GM18870 (cell line): ENCODE results near the gene MGST2.
A peak's percentile ranks its signal among the peaks of the same experiment; 100 is the strongest.

Source experiments
- ATAC-seq: cut with Tn5 transposase; IDR thresholded peaks from one replicate; pipeline ENCODE4 v1.9.1; 2021; ENCODE audit warnings: moderate library complexity; ENCODE audit not compliant: unreplicated experiment

The MGST2 gene

DNA sequence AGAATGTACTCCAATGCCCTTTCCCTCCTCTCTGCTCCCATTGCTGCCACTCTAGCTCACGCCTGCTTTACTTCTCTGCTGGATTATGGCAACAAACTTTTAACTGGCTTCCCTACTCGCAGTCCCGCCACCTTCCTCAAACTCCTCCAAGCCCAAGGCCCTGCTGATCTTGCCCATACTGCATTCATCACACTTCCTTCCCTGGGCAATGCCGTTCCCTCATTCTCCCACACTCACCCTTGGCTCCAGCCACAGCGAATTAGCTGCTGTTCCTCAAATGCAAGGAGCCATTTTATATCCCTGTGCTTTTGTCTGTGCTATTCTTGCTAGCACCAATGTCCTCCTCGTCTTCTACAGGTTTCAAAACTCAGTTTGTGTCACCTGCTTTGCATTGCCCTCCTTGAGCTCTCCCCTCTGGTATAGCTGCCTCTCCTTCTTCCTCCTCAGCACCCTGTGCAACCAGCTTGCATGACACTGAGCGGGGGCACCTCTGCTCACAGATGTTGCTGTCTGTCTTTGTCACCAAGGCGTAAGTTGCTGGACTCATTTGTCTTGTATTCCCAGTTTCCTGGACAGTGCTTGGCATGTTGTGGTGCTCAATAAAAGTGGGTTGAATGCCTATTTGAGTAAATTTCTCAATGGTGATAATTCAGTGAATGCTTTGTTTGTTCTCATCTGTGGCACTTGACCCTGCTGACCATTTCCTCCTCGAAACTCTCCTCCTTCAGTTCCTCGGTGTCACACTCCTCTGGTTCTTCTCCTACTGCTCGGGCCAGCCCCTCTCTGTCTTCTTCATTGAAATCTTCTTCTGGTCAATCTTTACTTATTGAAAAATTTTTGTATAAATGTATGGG lies 22.4 kb upstream of the MGST2 start:
- ATAC-seq: no peak

DNA sequence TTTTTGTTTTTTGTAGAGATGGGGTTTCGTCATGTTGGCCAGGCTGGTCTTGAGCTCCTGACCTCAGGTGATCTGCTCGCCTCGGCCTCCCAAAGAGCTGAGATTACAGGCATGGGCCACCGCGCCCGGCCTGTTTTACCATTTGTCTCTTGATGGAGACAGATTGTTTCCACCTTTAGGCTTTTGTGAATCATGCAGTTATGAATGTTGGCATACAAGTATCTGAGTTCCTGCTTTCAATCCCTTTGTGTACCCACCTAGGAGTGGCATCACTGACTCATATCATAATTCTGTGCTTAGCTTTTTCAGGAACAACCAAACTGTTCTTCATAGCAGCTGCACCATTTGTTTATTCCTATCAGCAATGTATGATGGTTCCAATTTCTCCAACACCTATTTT lies 20.2 kb upstream of the MGST2 start:
- no peak for ATAC-seq

DNA sequence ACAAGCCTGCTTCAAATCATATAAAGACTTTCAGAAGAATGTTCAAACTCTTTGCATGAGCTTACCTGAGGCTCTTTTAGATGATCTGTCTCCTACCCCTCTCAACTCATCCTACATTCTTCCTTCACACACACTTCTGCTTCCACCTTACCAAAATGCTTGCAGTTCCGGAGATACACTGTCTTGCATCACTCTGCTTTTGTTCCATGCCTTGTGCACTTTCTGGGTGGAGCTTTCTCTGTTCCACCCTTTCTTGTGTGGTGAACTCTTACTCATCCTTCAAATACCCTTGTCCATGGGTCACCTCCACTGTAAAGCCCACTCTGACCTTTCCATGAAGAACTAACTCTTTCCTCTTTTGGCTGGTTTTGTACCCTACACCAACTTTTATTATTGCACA lies 18.4 kb upstream of the MGST2 start:
- ATAC-seq: no peak

DNA sequence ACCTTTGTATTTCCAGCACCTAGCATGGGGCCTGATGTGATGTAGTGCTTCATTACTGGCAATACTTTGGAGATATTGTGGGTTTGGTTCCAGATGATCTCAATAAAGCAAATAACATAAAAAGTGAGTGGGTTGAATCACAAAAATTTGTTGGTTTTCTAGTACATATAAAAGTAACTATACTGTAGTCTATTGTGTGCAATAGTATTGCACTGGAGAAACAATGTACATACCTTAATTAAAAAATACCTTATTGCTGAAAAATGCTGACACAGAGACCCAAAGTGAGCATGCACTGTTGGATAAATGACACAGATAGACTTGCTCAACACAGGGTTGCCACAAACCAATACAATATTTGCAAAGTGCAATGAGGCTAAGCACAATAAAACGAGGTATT lies 17.7 kb upstream of the MGST2 start:
- no peak for ATAC-seq

DNA sequence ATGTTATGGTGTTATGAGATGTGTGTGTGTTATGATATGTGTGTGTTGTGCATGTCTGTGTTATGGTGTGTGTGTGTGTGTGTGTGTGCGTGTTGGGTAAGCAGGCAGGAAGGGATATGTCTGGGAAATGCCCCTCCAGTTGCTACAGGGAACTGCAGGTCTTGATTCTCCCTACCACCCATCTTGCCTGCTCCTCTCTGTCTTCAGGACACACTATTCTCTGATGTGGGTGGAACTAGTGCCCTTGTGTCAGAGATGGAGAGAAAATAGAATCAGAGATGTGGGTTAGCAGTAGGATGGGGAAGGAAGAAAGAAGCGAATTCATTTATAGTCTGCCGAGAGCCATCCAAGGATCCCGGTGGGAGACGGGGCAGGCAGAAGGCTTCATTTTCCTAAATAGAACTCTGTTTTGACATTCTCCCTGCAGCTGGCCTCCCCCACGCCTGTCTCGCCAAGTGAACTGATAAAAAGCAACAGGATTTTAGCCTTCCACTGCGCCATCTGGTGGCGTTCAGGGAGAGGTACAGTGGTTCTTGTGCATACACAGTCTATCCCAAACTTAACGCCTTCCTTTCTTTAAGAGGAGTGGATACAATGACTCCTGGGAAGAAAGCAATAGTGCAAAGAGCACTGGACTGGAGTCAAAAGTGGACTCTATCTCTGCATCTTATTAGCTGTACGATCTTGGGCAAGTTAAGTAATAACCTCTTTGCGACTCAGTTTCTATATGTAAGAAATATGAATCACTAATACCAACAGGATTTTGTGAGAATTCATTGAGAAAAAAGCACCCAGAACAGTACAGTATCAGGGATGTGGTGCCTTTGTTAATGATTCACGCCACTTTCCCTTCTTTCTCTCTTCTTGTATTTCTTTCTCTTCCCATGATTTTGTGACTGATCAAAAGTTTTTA lies 14.1 kb upstream of the MGST2 start:
- peak; percentile 75 for ATAC-seq

DNA sequence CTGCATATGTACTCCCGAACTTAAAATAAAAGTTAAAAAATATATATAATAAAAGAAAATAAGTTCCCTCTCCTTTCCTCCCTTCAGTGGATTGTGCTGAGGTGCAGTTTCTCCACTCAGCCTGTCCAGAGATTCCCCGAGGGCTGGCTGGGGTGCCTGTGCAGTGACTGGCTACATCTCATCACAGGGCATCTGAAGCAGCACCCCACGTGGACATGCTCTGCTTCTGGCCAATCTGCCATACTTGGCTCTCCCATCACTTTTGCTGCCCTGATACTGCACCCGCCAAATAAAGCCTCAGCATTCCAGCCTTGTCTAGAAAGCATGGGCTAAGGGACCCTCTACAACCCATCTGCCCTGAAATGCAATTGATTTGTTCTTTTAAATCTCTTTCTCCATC lies 11.1 kb upstream of the MGST2 start:
- no peak for ATAC-seq

DNA sequence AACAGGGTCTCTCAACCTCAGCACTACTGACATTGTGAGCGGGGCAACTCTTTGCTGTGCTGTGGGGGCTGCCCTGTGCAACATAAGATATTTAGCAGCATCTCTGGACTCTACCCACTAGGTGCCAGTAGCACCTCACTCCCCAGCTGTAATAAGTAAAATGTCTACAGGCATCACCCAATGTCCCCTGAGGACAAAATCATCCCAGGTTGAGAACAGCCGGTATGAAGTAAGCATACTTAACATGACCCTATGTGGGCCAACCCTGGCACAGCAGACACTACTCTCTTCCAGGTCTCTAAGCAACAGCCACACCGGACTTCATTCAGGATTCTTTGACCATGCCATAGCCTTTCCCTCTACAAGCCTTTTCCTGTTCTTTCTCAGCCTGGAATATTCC lies 10.5 kb upstream of the MGST2 start:
- ATAC-seq: peak; percentile 60

DNA sequence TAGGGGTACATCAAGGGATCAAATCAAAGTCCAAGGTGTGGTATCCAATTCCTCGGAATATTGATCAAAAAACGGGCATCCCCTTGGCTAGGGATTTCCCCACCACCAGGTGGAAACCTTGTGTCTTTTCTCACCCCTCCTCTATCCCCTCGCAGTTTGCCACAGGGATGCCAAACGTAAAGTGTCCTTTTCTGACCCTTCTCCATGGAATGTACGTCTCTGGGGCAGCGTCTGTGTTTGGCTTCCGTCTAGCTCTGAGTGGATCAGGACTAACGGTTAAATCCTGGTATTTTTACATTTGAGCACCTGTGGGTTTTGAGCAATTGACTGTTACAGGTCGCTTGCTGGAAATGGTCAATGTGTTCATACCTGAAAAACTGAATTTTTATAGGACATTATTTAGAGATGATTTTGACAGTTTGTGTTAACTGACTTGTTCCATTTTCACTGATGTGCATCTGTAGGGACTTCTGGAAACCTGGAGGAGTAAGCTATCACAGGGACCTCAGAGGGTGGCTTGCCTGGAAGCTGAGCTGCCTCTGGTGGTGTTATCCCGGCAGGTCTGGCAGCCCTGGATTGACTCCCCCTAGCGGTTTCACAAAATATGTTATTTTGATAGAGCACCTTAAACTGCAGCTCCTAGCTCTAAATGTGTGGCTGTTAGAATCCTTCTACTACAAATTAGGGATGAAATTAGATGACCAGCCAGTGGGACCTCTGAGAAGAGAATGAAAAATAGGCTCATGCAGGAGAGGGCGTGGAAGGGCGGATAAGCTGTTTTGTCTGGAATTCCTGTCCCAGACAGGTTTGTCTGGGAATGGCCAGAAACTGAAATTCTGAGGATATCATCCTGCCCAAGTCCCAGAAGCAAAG lies 8.8 kb upstream of the MGST2 start:
- ATAC-seq: peak; percentile 70

DNA sequence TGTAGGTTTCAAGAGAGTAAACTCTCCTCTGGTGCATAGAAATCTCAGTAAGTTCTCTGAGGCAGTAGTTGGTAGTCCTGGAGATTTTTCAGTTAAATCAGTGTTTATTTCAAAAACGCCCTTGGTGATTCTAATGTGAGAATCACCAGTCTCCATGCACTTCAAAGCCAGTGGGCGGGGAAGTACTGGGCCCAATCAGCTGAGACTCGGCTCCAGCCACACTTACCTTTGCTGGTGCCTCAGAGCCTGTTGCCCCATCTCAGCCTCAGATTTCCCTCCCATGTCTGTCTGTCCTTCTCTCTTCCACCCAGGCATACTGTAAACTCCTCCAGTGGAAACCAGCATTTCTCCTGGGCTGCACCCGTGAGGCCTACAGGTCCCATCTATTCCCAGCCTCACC lies 7.4 kb upstream of the MGST2 start:
- ATAC-seq: no peak

DNA sequence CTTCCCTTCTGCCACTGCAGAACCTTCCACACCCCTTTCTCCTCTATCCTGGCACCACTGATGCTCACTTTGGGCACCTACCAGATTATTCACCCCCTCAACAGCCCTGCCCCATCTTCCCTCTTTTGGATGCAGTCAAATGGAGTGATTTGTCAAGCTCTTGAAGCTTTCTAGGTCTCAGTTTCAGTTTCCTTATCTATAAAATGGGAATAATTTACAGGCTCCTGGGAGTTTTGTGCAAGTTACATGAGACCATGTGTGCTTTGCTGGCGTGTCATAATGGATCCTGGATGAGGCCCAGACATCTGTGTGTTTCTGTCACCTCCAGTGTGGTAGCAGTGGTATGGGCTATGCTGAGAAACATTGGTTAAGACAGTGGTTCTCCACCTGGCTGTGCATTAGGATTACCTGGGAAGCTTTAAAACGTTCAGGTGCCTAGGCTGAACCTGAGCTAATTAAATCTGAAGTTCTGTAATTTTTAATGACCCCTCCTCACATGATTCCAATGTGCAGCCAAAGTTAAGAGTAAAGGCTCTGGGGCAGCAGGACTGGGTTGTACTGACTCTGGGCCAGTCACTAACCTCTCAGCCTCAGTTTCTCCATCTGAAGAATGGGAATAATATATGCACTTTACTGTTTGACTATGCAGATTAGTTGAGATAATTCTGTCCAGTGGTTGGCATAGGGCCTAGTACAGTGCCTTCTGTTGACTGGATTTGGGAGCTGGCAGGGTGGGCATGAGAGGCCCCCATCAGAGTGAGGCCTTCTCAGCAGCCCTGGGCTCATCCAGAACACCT lies 6.8 kb upstream of the MGST2 start:
- ATAC-seq: no peak

DNA sequence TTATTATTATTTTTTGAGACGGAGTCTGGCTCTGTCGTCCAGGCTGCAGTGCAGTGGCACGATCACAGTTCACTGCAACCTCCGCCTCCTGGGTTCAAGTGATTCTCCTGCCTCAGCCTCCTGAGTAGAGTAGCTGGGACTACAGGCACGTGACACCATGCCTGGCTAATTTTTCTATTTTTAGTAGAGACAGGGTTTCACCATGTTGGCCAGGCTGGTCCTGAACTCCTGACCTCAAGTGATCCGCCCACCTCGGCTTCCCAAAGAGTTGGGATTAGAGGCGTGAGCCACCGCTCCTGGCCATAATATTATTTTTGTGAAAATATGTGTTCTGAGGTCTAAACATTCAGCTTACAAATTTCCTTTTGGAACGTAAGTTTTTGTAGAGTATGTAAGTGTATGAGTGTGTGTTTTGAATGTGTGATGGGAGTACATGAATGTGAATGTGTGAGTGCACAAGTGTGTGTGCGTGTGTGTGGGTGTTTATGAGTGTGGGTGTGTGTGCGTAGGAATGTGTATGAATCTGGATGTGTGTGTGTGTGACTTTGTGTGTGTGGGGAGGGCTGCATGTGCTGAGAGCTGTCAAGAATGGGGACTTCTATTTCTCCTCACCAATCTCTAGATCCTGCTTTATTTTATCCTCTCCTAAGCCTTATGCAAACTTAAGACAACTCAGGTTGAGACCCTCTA lies 5.7 kb upstream of the MGST2 start:
- no peak for ATAC-seq

DNA sequence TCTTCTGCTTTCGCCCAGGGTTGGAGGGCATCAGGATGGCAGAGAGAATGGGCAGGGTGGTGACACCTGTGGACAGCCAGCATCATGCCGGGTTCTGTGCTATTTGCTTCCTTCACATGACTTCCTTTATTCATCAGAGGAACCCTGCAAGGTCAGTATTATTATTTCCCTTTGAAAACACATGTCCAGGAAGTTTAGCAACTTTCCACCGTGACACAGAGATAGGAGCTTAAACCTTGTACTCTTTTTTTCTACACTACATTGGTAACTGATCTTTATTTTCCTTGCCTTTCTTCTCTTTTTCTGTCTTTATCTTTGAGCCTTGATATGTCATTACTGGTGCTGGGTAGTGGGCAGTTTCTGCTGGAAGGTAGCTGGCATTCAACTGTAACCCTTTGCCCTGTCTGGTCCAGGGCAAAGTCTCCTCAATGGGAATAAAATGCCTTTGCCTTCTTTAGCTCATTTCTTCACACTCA lies 5.0 kb upstream of the MGST2 start:
- ATAC-seq: no peak

DNA sequence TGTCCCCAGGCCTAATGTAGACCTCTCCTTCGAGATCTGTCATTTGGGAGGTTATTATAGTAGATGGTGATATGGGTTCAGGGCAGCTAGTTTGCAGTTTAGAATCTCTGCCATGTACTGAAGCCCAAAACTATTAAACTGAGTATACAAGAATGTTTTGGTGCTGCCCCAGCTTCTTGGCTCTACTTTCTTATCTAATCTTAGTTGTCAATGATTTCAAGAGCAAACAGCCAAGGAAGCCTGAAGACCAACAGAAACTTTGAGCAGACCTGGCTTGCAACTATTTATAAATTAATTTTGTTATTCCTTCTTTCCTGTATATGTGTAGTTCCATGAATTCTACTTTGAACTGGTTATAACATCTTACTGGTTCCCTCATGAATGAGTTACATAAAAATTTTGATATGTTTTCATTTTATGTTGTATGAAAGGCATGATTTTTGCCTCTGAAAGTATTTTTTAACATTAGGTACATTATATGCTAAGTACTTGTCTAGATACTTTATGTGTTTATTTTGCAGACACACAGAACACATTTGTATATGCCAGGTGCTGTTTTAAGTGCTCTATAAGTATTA lies 2.0 kb upstream of the MGST2 start:
- no peak for ATAC-seq

DNA sequence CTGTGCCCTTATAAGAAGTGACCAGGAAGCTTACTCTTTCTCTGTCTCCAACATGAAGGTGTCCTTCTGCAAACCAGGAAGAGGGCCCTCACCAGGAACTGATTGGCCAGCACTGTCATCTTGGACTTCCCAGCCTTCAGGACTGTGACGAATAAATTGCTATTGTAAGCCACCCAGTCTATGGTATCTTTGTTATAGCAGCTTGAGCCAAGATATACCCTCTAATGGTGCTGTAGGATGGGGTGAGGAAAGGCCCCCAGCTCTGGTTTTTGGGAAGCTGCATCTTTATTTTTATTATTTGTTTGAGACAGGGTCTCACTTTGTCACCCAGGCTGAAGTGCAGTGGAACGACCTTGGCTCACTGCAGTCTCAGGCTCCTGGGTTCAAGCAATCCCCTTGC lies 1.2 kb upstream of the MGST2 start:
- no peak for ATAC-seq

DNA sequence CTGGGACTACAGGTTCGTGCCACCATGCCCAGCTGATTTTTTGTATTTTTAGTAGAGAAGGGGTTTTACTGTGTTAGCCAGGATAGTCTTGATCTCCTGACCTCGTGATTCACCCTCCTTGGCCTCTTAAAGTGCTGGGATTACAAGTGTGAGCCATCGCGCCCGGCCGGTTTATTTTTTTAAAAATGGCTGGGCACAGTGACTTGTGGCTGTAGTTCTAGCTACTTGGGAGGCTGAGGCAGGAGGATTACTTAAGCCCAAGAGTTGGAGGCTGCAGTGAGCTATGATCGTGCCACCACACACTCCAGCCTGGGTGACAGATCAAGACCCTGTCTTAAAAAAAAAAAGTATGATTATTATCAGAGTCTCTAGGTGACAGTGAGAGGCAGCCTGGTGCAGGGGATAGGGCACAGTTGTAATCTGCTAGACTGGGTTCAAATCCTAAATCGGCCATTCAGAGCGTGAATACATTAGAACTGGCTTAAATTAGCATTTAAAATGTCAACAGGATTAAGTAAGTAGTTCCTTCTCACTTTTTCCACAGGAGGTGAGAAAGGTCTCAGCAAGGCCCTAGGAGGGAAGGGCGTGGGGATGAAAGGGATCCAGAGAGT lies 435 bp upstream of the MGST2 start:
- ATAC-seq: peak; percentile 18

DNA sequence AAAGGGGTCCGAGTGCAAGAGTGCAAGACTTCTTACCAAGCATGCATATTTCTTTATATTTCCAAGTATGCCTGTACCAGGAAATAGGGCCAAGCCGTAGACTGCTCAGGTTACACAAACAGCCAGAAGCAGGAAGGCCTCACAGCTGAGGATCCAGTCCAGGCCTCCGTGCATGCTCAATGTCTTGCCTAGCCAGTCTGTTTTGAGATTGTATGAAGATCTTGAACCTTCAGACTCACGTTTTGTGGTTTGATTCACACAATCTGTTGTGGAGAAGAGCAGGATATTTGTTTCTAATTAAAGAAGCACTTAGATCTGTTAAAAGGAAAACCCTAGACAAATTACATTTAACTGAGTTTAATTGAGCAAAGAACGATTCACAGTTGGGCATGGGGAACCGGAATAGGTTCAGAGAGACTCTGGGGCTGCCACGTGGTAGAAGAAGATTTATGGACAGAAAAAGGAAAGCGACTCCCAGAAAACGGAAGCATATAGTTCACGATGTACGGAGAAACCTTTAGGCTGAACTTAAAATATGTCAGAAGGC lies 1.2 kb downstream of the MGST2 start:
- peak; percentile 34 for ATAC-seq

DNA sequence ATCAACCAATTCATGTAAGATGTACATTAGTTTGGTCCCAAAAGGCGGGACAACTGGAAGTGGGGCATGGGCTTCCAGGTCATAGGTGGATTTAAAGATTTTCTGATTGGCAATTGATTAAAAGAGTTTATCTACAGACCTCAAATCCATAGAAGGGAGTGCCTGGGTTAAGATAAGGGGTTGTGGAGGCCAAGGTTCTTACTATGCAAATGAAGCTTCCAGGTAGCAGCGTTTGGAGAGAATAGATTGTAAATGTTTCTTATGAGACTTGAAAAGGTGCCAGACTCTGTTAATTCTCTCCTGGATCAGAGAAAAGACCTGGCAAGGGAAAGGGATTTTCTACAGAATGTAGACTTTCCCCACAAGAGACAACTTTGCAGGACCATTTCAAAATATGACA lies 2.4 kb downstream of the MGST2 start:
- no peak for ATAC-seq

DNA sequence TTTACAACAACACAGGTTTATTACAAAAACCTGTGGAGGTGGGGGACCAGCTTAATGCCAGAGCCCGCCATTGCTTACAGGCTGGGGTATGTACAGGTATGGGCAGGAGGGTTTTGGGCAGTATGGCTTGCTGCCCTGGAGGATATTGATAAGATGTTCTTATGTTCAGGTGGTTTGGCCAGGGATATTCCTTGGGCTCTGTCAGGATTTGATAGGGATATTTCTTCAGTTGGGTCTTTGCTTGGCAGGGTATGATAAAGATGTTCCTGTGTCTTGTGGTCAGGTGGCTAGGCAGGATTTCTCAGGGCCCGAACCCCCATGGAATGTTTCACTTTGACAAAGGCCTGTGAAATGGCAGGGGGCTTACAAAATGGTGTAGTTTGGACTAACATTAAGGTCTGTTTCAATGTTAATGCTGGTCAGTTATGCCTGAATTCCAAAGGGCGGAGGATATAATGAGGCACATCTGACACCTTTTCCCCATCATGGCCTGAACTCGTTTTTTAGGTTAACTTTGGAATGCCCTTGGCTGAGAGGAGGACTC lies 3.1 kb downstream of the MGST2 start:
- ATAC-seq: no peak
